Measurements from ENCODE around the gene AMOTL1.

- TF ChIP-seq CTCF (IDR thresholded peaks at IDR 0.05) (no peak), POLR2A (IDR thresholded peaks at IDR 0.05) (no peak)
Measured at GRCh38 chr11:94820480-94820879, 52.3 kb downstream of the AMOTL1 start.
